GM19351 (cell line): Measurements from ENCODE around the gene BNC2.

Experiments
- ATAC-seq: cut with Tn5 transposase; IDR thresholded peaks from one replicate; pipeline ENCODE4 v1.9.1; 2021; ENCODE audit warnings: mild to moderate bottlenecking, moderate library complexity; ENCODE audit not compliant: unreplicated experiment

The BNC2 gene

DNA sequence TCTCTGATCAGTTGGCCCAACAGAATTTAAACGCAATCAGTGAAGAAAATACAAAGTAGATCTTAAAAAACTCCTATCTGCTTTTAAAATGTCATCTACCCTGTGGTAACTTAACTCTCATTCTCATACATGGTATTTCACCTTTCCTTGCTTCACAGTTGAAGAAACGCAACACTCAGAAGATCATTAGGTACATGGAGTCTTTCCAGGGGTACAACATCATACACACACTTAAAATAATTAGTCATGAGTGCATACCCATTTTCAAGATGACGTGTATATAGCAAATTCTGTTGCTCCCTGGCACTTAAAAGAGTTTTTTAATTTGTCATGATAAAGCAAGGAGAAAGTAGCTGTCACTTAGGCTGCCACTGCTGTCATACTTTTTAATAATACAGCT, 259.9 kb downstream of the BNC2 start:
- ATAC-seq: no peak

DNA sequence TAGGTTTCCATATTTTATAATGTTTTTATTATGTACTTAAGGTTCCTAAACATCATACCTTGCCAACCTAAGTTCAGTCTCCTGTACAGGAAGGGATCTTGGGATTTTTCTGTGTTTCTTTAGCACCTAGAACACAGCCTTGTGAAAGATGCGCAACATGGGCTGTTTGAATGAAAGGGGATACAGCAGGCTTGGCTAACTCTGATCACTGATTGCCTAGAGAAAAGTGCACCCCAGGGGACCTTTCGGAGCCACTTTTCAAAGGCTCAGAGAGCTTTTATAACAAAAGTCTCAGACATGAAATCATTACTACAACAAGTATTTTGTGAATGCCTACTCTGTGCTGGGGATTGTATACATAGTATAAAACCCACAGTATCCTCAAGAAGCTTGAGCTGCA, 261.6 kb downstream of the BNC2 start:
- no peak for ATAC-seq

DNA sequence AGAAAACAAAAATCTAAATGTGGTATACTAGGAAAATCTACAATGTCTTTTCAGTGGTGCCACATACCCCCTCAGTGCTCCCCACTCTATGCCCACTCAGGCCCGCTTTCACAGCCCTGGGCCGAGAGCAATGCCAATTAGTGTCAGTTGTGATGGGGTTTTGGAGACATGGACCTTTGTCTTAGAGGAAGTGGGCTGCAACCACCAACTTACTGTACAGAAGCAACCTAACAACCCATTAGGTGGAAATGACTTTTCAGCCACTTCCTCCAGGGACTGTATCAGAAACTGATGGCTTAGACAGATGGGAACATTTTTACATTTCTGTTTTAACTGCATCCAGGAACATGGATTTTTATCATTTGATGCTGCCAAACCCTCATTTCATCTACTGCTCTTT, 268.0 kb downstream of the BNC2 start:
- ATAC-seq: no peak

DNA sequence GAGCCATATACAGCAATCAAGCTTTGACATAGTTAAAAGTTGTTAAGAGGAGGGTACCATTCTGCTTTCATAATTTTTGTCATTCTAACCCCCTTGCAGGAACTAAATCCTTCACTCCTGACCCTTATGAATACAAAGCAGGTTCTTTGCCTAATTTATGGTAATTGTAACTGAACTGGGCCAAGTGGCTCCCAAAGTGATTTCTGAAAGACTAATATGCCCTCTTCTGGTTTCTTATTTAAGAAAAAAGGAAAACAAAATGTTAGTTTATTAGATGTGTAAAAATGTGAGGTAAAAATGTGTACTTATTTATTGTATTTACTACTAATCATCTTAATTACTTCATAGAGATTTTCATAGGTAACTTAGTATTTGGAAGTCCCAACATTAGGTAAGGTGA, 268.5 kb downstream of the BNC2 start:
- no peak for ATAC-seq

DNA sequence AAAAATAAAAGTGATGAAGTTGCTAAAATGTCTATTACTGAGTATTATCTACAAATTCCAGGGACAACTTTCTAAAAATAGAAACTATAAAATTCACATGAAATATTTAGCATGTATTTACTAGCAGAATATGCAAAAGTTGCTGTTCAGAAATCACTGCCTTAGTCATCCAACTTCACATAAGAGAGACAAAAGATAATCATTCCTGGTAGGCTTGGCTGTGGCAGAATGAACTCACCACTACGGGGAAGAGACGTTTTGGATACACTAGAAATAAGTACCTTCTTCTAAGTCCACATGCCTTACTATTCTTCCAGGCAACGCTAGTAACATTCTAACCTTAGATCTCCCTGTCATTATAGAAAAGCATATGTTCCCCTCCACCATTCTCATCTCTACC, 272.2 kb downstream of the BNC2 start:
- ATAC-seq: no peak

DNA sequence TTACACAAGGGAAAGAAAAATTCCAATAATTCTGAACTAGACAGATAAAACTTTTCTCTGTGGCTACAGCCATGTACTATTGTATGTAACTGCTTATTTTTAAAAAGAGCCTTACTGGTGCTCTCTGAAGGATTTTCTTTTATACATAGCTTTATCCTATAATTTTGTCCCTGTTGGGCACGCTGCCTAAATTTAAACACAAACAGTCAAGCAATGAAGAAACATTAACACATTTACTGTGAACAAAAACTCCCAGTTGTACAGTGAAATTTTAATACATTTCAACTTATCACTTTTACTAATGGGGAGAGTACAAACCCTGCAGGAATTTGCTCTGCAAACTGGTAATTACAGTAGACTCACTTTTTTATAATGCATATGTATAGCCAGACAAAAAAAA, 273.3 kb downstream of the BNC2 start:
- ATAC-seq: no peak

DNA sequence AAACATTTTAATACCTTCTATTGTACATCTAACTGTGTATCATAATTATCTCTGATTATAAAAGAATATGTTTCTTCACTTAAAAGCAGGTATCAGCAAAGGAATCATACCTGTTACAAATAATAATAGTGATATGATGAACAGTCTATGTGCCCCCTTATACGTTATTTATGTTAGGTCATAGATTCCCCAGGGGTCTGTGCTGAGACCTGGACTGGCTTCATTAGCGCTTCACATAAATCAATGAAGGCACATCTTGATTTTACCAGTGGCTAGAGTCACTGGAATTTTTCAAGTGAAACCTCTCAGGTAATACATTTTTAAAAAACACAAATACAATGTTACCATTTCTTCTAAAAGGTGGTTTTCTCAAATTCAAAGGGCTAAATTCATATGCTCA, 275.2 kb downstream of the BNC2 start:
- no peak for ATAC-seq

DNA sequence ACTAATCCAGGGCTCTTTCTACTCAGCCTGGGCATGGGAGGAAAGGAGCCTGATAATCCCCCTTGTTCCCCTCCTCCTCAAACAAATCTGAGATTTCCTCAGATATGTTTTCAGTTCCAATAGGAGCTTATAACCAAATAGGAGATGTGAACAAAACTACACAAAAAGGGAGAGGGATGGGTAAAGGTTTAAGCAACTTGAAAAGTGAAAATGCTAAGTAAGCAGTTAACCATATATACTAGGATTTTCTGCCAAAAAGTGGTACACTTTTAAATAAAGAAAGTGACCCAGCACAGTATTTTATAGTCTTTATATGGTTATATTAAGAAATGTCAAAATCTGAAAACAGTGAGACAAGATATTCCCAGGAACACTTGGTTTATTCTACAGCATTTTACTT, 275.7 kb downstream of the BNC2 start:
- no peak for ATAC-seq

DNA sequence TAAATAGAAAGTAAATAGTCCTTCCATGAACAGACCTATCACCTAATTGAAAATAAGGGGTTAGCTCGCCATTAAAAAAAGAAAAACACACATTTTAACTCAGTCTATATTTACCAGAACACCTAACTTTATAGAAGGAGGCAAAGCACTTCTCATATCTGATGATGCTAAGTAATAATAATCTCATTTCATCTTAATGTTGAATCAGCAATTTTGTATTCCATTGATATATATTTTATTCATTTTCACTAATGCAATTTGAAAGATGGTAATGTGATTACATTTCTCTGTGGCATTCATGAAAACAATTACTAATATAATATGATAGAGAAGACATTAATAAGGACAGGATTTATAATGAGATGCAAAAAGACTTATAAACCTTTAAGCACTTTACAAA, 276.7 kb downstream of the BNC2 start:
- no peak for ATAC-seq

DNA sequence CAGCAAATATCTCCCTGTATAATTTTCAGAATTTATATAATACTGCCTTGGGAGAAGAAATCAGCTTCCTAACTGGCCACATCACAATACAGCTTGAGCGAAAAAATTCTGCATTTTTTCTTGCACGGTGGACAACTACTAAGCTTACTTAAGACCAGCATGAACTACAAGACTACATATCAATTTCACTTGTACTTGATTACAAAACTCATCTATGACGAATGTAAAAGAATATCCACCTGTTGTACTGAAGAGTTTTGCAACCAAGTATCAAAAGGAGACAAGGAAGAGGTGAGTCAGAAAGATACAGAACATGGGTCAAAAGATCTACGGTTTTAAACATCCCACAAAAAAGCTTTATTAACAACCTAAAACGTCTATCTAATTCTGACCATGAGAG, 279.4 kb downstream of the BNC2 start:
- no peak for ATAC-seq

DNA sequence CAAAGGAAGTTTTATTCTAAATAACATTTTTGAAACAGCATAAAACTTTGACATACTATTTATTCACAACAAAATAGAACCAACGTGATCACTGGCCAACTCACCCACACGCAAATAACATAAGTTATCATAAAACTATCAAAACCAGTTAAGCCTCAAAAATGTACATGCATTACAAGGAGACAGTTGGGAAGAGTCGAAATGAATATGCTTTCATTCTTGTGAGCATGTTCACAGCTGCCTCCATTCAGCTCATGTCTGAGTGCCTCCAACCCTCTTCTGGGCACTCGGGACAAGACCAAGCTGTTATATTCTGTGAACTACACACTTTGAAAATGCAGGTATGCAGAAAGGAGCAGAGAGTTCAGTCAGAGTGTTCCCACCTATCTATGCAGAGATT, 284.9 kb downstream of the BNC2 start:
- ATAC-seq: no peak

DNA sequence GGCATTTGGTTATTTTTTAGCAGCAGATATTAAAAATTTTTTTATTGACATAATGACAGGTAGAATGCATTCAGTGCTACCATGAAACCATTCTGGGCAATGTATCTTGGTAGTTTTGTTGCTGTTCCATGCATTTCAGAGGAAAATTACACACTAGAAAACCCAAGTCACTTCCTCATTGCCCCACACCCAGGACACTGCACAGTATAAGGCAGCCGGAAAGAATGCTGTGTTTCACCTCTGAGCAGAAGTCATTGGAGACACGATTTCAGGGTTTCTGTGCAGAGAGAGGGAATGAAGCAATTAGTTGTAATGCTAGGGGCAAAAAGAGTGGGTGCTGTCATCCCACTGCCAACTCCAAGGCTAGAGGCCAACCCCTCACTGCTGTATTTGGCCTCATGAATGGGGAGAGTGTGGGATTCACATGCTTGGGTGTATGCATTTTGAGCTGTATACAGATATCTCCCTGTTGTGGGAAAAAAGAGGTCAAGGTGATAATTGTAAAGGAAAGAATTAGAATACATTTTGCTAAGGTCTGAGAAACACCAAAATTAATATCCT, 290.5 kb downstream of the BNC2 start:
- no peak for ATAC-seq

DNA sequence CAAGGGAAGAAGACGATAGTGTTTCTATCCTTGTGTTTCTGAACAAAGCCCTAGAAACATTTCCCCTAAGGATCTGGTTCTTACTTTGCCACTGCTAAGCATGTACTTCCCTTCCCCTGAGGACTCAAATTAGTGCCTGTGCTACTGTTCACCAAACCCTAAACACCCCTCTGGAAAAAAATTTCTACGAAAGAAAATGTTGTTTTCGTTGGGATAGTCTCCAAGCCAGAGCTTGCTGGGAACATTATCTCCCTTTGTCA, 294.6 kb downstream of the BNC2 start:
- ATAC-seq: no peak

DNA sequence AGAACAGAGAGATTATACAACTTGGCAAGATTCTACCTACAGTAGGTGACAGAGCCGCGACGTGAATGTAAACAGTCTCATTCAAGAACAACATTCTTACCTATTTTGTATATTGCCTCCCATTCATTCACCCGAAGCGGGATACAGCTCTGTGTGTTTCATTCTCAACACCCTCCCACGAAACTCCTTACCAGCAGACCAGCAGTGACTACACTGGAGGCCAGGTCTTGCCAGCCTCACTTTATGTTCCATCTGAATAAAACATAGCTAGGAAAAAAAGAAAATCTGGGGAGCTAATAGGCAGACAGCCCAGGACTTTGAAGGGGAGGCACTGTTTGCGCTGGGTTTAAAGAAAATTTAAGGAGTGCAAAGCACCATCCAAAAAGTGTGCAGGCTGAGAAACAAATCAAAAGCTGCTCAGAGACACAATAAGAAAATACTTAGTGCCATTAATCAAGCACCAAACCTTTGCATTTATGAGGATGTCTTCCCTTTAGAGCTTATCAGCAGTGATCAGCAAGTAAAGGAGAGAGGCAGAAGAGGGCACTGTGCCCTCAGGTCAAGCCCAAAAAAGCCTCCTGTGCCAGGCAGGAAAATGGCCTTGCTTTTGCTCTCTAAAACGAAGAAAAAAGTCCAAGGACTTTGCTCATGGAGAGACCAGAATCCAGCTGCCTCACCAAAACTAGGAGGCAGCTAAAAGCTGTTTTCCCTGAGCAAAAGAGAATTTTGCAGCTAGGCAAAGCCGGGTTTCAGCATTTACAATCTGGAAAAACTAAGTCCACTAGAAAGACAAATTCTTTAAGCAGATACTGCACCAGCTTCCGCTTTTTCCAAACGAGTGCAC, 295.1 kb downstream of the BNC2 start:
- ATAC-seq: no peak

DNA sequence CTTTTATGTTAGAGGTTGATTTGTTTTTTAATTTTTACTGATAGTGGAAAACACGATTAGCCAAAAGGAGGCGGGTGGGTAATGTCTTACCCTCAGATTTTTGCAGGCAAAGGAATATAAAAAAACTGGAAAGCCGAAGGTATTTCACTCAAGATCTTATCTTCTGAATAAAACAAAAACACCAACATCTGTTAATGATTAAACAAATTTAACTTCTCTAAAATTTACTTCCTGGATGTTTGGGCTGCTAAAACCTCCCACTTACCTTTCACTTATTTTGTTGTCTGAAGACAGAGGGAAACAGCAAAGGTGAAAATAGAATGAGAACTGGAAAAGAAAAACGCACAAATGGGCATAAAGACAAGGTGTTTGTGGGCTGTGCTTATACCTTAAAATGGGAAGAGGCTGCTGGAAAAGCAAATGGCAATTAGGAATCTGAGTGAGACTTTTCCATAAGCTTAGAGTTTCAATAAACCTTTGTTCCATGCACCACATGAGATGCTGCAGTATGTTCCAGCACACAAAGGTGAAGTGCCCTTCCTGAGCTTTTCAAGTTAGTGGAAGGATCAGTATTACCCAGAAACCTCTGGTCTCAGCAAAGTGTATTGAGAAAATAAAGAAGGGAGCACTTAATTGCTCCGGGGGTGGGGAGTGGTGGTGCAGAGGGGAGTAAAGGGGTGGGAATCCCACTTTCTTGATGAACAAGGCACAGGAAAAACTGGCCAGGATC, 298.3 kb downstream of the BNC2 start:
- no peak for ATAC-seq

DNA sequence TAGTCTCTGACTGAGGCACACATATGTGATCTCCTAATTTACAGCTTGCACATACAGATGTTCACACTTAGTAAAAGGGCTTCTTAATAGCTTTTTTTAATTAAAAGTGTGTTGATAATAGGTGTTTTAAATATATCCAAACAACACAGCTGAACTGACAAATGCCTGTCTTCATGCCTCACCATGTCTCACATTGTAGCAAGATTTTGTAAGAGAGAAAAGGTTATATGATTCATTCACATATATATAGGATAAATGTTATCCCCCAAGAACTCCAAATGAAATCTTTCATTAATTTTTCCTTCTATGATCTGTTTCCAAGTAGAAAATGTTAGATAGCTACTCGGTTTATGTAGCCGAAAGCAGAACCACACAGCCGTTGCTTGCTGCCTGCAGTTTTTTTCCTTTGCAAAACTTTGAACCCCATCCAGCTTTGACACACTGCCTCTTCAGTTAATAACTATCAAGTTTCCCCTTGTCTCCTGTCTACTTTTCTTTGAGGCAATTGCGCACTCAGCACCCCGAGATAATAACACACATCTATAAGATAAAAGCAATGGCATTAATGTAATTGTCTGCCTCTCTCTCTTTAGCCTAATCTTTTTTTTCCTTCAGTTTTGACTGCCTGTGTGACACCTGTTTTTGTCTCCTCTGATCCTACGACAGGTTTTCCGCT, 299.2 kb downstream of the BNC2 start:
- ATAC-seq: no peak

DNA sequence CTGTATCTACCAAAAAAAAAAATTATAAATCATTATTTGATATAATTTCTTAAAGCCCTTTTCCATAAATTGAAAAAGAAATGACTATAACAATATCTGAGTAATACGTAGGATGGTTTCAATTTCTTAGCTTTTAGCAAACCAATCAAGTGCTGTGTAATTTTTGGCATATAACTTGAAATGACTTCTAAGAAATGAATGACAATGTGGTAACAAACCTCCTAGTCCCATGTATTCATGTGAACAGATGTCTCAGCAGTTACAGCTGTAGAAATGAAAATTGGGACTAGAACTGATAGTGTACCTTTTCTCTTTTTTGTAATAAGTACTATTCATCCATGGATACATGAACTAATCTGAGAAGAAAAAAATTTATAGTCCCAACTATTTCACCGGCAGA, 307.0 kb downstream of the BNC2 start:
- no peak for ATAC-seq

DNA sequence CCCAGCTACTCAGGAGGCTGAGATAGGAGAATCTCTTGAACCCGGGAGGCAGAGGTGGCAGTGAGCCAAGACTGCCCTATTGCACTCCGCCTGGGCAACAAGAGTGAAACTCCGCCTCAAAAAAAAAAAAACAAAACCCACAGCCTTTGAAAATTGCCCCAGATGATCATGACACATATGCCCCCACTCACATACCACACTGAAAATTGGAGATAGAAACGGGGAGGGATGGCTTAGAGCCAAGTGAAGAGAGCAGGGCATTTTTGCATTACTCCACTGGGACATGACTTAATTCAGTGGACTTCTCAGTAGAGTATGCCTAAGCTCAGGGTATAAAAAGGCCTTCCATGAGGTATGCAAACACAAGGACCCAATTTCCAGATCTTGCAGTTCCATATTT, 309.3 kb downstream of the BNC2 start:
- no peak for ATAC-seq

DNA sequence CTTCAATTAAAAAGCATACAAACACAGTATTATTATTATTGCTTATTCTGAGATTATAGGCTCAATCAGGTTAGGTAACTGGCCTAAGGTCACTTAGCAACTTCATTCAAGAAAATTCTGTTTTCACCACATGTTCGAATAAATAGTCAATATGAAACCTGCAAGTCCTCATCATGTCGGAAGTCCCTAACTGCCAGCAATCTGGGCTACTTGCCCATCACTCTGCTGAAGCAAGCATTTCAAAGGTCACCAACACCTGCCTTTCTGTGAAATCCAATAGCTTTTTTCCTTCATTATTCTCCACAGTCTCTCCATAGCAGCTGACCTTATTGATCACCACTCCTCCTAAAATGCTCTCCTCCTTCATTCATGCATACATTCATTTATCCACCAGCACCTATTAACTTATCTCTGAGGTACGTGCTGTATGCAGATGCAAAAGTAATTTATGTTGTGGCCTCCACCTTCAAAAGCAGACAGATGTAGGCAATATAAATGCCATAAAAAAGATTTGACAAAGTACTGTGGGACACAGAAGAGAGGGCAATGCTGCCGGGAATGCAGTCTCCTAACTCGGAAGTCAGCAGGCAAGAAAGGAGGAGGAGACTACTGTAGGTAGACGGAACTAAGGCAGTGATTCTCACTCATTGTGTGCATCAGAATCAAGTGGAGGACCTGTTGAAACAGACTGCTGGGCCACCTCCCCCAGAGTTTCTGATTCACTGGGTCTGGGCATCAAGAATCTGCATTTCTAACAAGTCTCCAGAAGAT, 310.9 kb downstream of the BNC2 start:
- no peak for ATAC-seq

DNA sequence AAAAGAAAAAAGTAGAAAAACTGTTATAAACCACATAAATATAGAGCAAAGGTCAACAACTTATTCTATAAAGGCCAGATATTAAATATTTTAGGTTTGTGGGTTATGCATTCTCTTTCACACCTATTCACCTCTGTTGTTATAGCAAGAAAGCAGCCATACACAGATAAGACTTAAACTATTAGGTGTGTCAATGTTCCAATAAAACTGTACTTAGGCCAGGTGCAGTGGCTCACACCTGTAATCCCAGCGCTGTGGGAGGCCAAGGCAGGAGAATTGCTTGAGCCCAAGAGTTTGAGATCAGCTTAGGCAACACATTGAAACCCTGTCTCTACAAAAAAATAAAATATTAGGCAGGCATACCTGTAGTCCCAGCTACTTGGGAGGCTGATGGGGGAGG, 314.7 kb downstream of the BNC2 start:
- no peak for ATAC-seq

DNA sequence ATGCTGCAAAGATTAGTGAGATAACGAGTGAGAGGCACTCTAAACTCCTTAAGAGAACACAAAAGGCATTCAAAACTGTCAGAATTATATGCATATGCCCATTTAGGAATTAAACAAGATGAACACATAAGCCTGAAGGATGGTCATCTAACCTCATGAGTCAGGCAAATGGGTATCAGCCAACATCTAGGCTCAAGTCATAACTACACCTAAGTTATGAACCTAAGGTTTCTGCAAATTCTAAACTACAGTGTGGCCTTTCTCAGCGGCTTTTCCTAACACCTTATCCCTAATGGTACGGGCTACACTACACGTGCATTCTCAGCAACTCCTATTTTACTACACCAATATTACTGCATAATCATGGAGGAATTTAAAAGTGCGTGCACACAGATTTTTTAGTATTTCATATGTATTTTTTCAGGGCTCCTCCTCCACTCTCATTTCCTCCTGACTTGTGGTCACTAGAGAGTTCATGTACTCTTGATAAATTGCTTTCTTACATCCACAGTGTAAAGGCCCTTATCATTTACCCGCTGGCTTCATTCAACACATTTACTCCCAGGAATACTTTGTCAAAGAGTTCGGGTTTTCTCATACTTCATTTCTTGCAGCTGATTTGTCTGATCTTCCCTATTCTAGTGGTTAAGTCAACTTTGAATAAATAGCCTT, 316.5 kb downstream of the BNC2 start:
- ATAC-seq: no peak
